K562 (cell line): Measurements from ENCODE around the gene LZTR1. TPM values are rescaled to one million over a fixed set of nuclear protein-coding genes. Genes with fewer than 3 reads are reported as not detected.

Experiments used
- ATAC-seq: fragments of 200-7000 bp; cut with Tn5 transposase; 3 replicates; pipeline ENCODE4 v1.9.1; 2020; ENCODE audit warnings: moderate library complexity
- BruUV-seq: library from RNA; stranded (reverse); fragments of 400-500 nt; replicated peaks from 2 replicates; lab custom pipeline; 2021; lab: Mats Ljungman, UMichigan
- CTCF ChIA-PET: fragments of 300-600 bp; formaldehyde crosslinking; extraction: SDS; loops from one replicate; lab custom pipeline; 2021; ENCODE audit warnings: low intra/inter-chr PET ratio; lab: Yijun Ruan, JAX
- POLR2A ChIA-PET: fragments of 300-600, 350-650 bp; sonication (Branson Sonifier 250); formaldehyde crosslinking; extraction: SDS; loops from one replicate; lab custom pipeline; 2021; ENCODE audit warnings: antibody characterized with exemption, inconsistent platforms; lab: Yijun Ruan, JAX
- DNase-seq, 4 experiments: peaks; one replicate each; pipeline versions ENCODE4 v3.0.0 to v3.0.0-alpha.2; 2011 to 2018; ENCODE audit warnings: low spot score in 3 of 4, mixed read lengths in 3 of 4; ENCODE audit errors: extremely low read depth in 1 of 4
- FAIRE-seq: peaks from 2 replicates; lab custom pipeline; 2011; peaks lifted over from hg19 to GRCh38; lab: Jason Lieb, UNC
- H2AFZ ChIP-seq: 2 replicates; pipeline ENCODE4 v1.6.0; 2011; ENCODE audit warnings: low read depth, low read length, control low read depth, inconsistent platforms
- H3K27ac ChIP-seq: fragments of 200-600 bp; 3 replicates; pipeline ENCODE4 v1.8.0; 2011; ENCODE audit warnings: low read depth, mild to moderate bottlenecking, control low read depth, inconsistent platforms, low read length, moderate library complexity, mixed read lengths; ENCODE audit errors: extremely low read depth
- H3K27me3 ChIP-seq, 2 experiments: fragments of 300-600 bp in 1 of 2; 2 replicates in 1 of 2; 3 replicates in 1 of 2; pipeline versions ENCODE4 v1.6.0 to v1.8.0; 2011; ENCODE audit warnings: inconsistent platforms in 2 of 2, low read length in 2 of 2, mild to moderate bottlenecking in 1 of 2, mixed read lengths in 1 of 2, moderate library complexity in 1 of 2; ENCODE audit not compliant: control insufficient read depth in 2 of 2, insufficient read depth in 2 of 2
- H3K36me3 ChIP-seq: fragments of 300-600 bp; 3 replicates; pipeline ENCODE4 v1.8.0; 2011; ENCODE audit warnings: mild to moderate bottlenecking, low read length, inconsistent platforms; ENCODE audit not compliant: control insufficient read depth, insufficient read depth
- H3K4me1 ChIP-seq, 2 experiments: fragments of 200-600 bp in 1 of 2; replicated peaks in 1 of 2; 2 replicates in 1 of 2; 3 replicates in 1 of 2; pipeline versions ENCODE4 v1.5.1 to v1.8.0; 2011; ENCODE audit warnings: inconsistent platforms in 2 of 2, low read length in 2 of 2, mild to moderate bottlenecking in 1 of 2, mixed read lengths in 1 of 2, moderate library complexity in 1 of 2; ENCODE audit not compliant: control insufficient read depth in 2 of 2, insufficient read depth in 2 of 2
- H3K4me2 ChIP-seq: 2 replicates; pipeline ENCODE4 v1.6.1; 2011; ENCODE audit warnings: low read length, control low read depth, inconsistent platforms, mixed read lengths; ENCODE audit not compliant: insufficient read depth
- H3K4me3 ChIP-seq: fragments of 200-600 bp; sonication (generic), shearing (Covaris generic); 2 replicates; pipeline ENCODE4 v1.5.1; 2016; ENCODE audit warnings: control low read depth, inconsistent platforms
- H3K79me2 ChIP-seq: fragments of 200-600 bp; 3 replicates; pipeline ENCODE4 v1.8.0; 2011; ENCODE audit warnings: low read length, inconsistent platforms; ENCODE audit not compliant: control insufficient read depth, insufficient read depth
- H3K9ac ChIP-seq, 2 experiments: 2 replicates each; pipeline versions ENCODE4 v1.6.0 to v1.6.1; 2011; ENCODE audit warnings: low read depth in 2 of 2, low read length in 2 of 2, control low read depth in 1 of 2, inconsistent platforms in 1 of 2, mild to moderate bottlenecking in 1 of 2, mixed read lengths in 1 of 2; ENCODE audit not compliant: insufficient read depth in 1 of 2
- H3K9me1 ChIP-seq: one replicate; pipeline ENCODE4 v1.6.0; 2011; ENCODE audit warnings: inconsistent platforms, mild to moderate bottlenecking, low read length, moderate library complexity; ENCODE audit not compliant: control insufficient read depth, insufficient read depth
- H3K9me3 ChIP-seq: replicated peaks from 2 replicates; pipeline ENCODE4 v1.5.1; 2011; ENCODE audit warnings: low read depth, low read length, inconsistent platforms; ENCODE audit not compliant: control insufficient read depth, insufficient read depth
- H4K20me1 ChIP-seq: replicated peaks from 2 replicates; pipeline ENCODE4 v1.6.1; 2011; ENCODE audit warnings: low read length, inconsistent platforms, mixed read lengths; ENCODE audit not compliant: control insufficient read depth, insufficient read depth
- BRD9 ChIP-seq: fragments of 450-650 bp; IDR thresholded peaks from 2 replicates; pipeline ENCODE4 v1.6.1; 2018; ENCODE audit warnings: low read depth; ENCODE audit not compliant: partially characterized antibody
- PRMT5 ChIP-seq: sonication (generic); formaldehyde crosslinking; IDR thresholded peaks from 2 replicates; pipeline ENCODE4 v1.5.0; 2020; ENCODE audit warnings: missing genetic modification reagents
- SAFB ChIP-seq: fragments of 200-400 bp; formaldehyde crosslinking; IDR thresholded peaks from 2 replicates; pipeline ENCODE4 v1.6.1; 2017; ENCODE audit warnings: low read depth, low read length, borderline replicate concordance
- SRSF1 ChIP-seq: fragments of 200-400 bp; formaldehyde crosslinking; IDR thresholded peaks from 2 replicates; pipeline ENCODE4 v1.6.1; 2017; ENCODE audit warnings: mild to moderate bottlenecking, low read depth, low read length, moderate library complexity
- ZNF280A ChIP-seq: fragments of 450-650 bp; IDR thresholded peaks from 2 replicates; pipeline ENCODE4 v1.6.1; 2018; ENCODE audit warnings: mild to moderate bottlenecking, low read depth; ENCODE audit not compliant: partially characterized antibody
- WGBS: fragments of 100-300 bp; shearing (Covaris generic); methylation state at CpG from one replicate; pipeline ENCODE4 v1.1.6; 2016; ENCODE audit warnings: low coverage, mixed read lengths; ENCODE audit not compliant: insufficient coverage; ENCODE audit errors: missing lambda C conversion rate; 5-methylcytosine and 5-hydroxymethylcytosine counted together
- in situ Hi-C: fragments of 300-500 bp; cut with MboI; formaldehyde crosslinking; loops from 4 replicates; pipeline ENCODE4 v1.15.0; 2018; ENCODE audit warnings: inconsistent platforms, mixed read lengths
- intact Hi-C: fragments of 100-400 bp; cut with micrococcal nuclease; formaldehyde crosslinking; loops from 2 replicates; pipeline ENCODE4 v1.14.2; 2022
- polyA plus RNA-seq, 8 experiments: library from polyadenylated mRNA; depleted of rRNA in 4 of 8; stranded (reverse) in 5 of 8; unstranded in 3 of 8; fragments of >200 nt; fragmentation: Nextera tagmentation in 2 of 8; fragmentation: Illumina TruSeq in 1 of 8; extraction: Ambion mirVana in 2 of 8; extraction: Trizol in 1 of 8; gene quantifications; 2 replicates each; pipeline versions ENCODE4 v1.2.1 to v1.2.3, GENCODE V29; 2011 to 2014; ENCODE audit warnings: inconsistent platforms in 1 of 8, missing spikeins in 1 of 8
- total RNA-seq, 7 experiments: library from RNA; depleted of rRNA in 6 of 7; stranded (reverse); fragments of >200 nt in 6 of 7; fragmentation: Illumina TruSeq in 2 of 7; extraction: Trizol in 2 of 7; gene quantifications; 2 replicates each; pipeline versions ENCODE4 v1.2.1 to v1.2.3, GENCODE V29; 2011 to 2021; ENCODE audit warnings: low replicate concordance in 1 of 7

The LZTR1 gene
- total and polyA plus RNA-seq, 9 of the 15 experiments (the other 6 are each of a cell fraction or from before 2014, with no cell fraction given), result 2.2 to 135 (median 63.0) TPM

- Histone ChIP-seq H2AFZ (no peak overlapping the region), H3K79me2 (no peaks in the 10 kb centered on the region), H3K4me2 (no peak overlapping the region), H3K9me1 (peaks cover 2% of the 10 kb centered on the region), H3K27ac (no peak overlapping the region), H3K27me3 (peaks cover 29 to 77% of the 10 kb centered on the region in 2 experiments; a peak in 4 of 5 replicates), H3K36me3 (no peaks in the 10 kb centered on the region), H3K9ac (no peak overlapping the region), H3K4me1 (peaks cover 22 to 36% of the 10 kb centered on the region in 2 experiments), H3K9me3 (no peaks in the 10 kb centered on the region), H3K4me3 (no peak overlapping the region), H4K20me1 (peaks cover 24% of the 10 kb centered on the region)
- FAIRE-seq, result no peak
- ATAC-seq, result no peak
- TF ChIP-seq SAFB (no peak), ZNF280A (no peak), PRMT5 (CRISPR knock-in tag) (peak; percentile 39; the same call in 1 of the 2 replicates), BRD9 (no peak), SRSF1 (no peak)
- in situ Hi-C loops, result no loop called here
- no TSS peak for BruUV-seq
- under 1% methylated on average over 7 of the region's 7 CpGs for WGBS
- no peak for DNase-seq
- intact Hi-C loops, result loop anchor here (5.0 kb wide), 2 partner anchors 35 to 85 kb away; no protein-coding TSS in a partner anchor
- ChIA-PET CTCF (no interaction called here), POLR2A (interaction anchor here (0.5 to 12.9 kb wide), 10 partner anchors 8 to 305 kb away, joined by 3 to 120 read pairs (median 5); partner anchors contain the start of genes SLC7A4 and THAP7)
Observed at GRCh38 chr22:21047730-21048129, 65.6 kb downstream of the LZTR1 start.
